ENCODE measurements around the gene ALG9.

Gene ALG9

DNA sequence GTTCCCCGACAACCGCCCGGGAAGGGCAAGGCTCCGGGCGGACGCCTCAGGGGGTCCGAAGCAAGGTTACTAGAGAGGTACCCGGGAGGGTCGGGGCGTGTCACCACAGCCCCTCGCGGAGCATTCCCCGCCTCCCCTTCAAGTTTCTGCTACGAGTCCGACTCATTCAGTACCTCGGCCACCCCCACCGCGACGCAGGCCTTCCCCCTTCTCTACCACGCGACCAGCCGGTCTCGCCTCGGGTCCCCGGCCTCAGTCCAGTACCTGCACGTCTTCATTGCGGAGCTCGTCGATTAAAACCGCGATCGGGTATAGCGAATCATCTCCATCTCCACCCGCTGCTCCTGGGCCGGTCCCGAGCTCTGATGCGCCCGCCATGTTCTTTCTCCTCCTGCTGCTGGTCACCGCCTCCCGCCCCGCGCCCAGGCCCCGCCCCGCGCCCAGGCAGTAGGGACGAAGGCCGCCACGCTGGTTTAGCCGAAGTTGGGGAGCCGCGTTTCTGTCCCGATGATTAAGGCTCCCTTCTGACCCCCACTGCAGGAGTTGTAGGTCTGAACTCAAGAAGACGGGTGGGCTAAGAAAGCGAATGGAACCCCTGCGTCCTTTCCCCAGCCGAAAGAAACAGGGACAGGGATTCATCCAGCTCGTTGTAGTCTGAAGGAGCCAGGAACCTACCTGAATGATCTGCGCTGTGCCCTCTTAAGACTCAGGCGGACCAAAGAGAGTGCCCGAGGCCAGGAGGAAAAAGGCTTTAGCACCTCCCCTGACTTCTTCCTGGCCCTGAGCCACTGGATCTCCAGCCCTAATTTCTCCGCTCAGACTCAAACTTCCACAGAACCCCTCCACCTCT, 105.2 kb downstream of the ALG9 start, which contains the start of gene PPP2R1B:
Gene PPP2R1B, minus strand, starts transcription at position 406 of the 850 bp plus-strand sequence. Its CDS starts 28 bp downstream, at position 378.
- peak; percentile 69 to 73 for DNase-seq (ENCODE audit: low read depth in 2 of 2)
- TF ChIP-seq, protein P1, sequence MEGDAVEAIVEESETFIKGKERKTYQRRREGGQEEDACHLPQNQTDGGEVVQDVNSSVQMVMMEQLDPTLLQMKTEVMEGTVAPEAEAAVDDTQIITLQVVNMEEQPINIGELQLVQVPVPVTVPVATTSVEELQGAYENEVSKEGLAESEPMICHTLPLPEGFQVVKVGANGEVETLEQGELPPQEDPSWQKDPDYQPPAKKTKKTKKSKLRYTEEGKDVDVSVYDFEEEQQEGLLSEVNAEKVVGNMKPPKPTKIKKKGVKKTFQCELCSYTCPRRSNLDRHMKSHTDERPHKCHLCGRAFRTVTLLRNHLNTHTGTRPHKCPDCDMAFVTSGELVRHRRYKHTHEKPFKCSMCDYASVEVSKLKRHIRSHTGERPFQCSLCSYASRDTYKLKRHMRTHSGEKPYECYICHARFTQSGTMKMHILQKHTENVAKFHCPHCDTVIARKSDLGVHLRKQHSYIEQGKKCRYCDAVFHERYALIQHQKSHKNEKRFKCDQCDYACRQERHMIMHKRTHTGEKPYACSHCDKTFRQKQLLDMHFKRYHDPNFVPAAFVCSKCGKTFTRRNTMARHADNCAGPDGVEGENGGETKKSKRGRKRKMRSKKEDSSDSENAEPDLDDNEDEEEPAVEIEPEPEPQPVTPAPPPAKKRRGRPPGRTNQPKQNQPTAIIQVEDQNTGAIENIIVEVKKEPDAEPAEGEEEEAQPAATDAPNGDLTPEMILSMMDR (IDR thresholded peaks at IDR 0.05; ENCODE audit: low read depth, low read length) = no peak
- H3K4me3 ChIP-seq (replicated peaks in 1 of 2; ENCODE audit: low read depth in 2 of 2, low read length in 2 of 2) = peak within 1 kb of the TSS; percentile 85 to 95

DNA sequence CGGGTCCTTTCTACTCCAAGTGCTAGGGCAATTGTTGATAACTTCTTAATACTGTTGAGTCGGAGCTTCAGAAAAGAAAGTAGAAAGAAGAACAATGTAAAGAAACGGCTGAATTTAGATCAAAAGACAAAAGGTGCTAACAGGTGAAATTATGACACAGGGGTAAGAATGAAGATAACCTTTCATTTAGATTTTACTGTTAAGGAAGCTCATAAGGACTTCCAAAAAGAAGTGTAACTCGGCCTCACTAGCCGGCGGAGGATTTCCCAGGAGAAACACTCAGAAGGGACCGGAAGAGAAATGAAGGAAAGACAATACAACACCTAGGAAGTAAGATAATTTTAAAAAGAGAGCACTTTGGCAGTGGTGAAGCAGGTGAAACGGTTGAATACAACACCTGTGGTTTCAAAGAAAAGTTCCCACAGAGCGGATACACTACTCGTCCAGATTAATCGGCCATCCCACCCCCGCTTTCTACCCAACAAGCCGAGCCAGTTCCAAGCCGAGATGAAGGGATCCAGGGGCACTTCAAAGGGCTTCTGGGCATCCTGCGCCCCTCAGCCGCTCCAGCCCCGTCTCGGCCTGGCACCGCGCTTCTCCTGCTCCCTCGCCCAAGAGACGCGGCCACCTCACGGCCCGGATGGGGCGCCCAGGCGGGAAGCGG, 105.9 kb downstream of the ALG9 start:
- DNase-seq (ENCODE audit: low read depth in 2 of 2) = no peak
- peak overlapping the region; percentile 85 to 95 for H3K4me3 ChIP-seq (replicated peaks in 1 of 2; ENCODE audit: low read depth in 2 of 2, low read length in 2 of 2)
- TF ChIP-seq, protein P1 (IDR thresholded peaks at IDR 0.05; ENCODE audit: low read depth, low read length) = no peak

DNA sequence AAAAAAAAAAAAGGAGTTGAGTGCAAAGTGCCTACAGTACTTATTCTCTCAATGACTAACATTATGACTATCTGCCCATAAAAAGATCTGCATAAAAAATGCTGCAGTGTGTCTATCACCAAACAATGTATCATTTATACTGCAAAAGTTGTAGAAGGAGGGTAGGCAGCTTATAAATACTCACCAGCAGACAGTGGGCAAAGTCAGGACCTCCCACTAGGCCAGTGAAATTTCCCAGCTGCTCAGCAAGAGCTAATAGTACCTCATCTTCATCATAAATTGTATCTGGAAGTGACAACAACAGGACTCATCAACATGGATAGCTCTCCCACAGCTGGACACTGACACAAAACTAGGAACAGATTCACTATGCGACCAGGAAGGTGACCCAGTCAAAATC, 106.8 kb downstream of the ALG9 start:
- H3K4me3 ChIP-seq (replicated peaks in 1 of 2; ENCODE audit: low read depth in 2 of 2, low read length in 2 of 2) = peak overlapping the region in 1 of 2 donors; percentile 95
- TF ChIP-seq, protein P1 (IDR thresholded peaks at IDR 0.05; ENCODE audit: low read depth, low read length) = no peak

DNA sequence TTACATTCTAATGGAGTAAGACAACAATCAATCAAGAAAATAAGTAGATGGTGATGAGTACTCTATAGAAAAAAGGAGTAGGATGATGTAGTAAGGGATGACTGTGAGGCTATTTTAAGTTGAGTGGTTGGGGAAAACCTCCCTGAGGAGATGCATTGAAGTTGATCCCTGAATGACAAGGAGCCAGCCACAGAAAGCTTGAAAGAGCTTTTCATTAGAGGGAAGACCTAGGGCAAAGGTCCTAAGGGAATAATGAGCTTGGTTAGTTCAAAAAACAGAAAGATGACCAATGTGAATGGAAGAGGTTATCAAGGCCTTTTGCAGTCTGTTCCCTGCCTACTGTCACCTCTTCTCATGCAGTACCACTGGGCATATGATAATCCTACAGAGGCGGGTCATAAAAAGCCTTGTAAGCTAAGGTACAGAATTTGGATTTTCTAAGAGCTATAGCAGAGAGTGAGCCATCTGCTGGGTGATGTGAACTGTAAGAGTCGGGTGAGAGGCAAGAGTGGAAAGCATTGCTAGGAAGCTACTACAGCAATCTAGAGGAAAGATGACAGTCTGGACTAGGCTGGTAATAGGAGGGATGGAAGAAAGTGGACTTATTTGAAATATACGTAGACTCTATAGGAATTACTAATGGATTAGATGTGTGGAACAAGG, 108.3 kb downstream of the ALG9 start:
- H3K4me3 ChIP-seq (replicated peaks in 1 of 2; ENCODE audit: low read depth in 2 of 2, low read length in 2 of 2) = no peak overlapping the region
- TF ChIP-seq, protein P1 (IDR thresholded peaks at IDR 0.05; ENCODE audit: low read depth, low read length) = peak; percentile 17
- DNase-seq (ENCODE audit: low read depth in 2 of 2) = peak; percentile 27 to 48

More for the DNA sequence above, 106.8 kb downstream of the ALG9 start:
- DNase-seq (ENCODE audit: low read depth in 2 of 2) = peak in 1 of 2 donors; percentile 6

DNA sequence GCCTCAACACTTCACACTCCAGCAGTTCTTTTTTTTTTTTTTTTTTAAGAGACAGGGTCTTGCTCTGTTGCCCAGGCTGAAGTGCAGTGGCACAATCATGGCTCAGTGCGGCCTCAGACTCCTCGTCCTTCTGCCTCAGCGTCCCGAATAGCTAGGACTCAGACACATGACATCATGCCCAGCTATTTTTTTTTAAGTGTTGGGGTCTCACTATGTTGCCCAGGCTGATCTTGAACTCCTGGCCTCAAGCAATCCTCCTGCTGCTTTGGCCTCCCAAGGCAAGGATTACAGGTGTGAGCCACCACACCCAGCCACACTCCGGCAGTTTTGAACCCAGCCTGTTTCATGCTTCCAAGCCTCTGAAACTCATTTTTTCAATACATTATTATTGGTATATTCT, 108.9 kb downstream of the ALG9 start:
- DNase-seq (ENCODE audit: low read depth in 2 of 2) = no peak
- TF ChIP-seq, protein P1 (IDR thresholded peaks at IDR 0.05; ENCODE audit: low read depth, low read length) = no peak
- no peak overlapping the region for H3K4me3 ChIP-seq (replicated peaks in 1 of 2; ENCODE audit: low read depth in 2 of 2, low read length in 2 of 2)

DNA sequence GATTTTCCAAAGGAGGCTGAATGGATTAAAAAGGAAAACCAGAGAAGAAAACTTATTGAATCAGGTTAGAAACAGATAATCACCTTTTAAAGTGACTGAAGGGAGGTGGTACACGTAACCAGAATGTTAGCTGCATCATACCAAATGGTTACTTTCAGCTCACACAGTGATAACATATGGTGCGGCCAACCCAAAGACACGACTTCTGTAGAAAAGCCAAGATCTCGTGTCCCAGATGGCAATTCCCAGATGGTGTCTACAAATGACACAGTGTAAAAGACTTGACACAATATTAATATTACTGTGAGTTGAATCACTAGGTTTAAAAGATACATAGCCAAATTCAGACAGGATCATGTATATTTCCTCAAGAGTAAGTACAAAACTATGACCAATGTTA, 110.3 kb downstream of the ALG9 start:
- no peak for DNase-seq (ENCODE audit: low read depth in 2 of 2)
- TF ChIP-seq, protein P1 (IDR thresholded peaks at IDR 0.05; ENCODE audit: low read depth, low read length) = no peak
- no peak overlapping the region for H3K4me3 ChIP-seq (replicated peaks in 1 of 2; ENCODE audit: low read depth in 2 of 2, low read length in 2 of 2)
